Activated T-cell treated with anti-CD3 and anti-CD28 coated beads, Interleukin-2, amount 50 U/mL, for 4 hours (primary cell): ENCODE measurements around the gene RAD51B. TPM values are rescaled to one million over a fixed set of nuclear protein-coding genes. Genes with fewer than 3 reads are reported as not detected.

ENCODE experiments used
- ATAC-seq, 2 donors: fragments of 200-7000 bp; cut with Tn5 transposase; one replicate each; pipeline ENCODE4 v1.10.0; 2021
- DNase-seq: peaks from one replicate; pipeline ENCODE4 v3.0.0-alpha.2; 2020
- H3K27me3 Mint-ChIP-seq: one replicate; pipeline ENCODE4 v1.8.0; 2021; ENCODE audit warnings: low read depth, mixed read lengths
- H3K36me3 Mint-ChIP-seq: one replicate; pipeline ENCODE4 v1.8.0; 2022; ENCODE audit warnings: mixed read lengths; ENCODE audit not compliant: insufficient read depth
- H3K4me1 Mint-ChIP-seq: one replicate; pipeline ENCODE4 v1.8.0; 2021; ENCODE audit warnings: low read depth, mixed read lengths
- H3K4me3 Mint-ChIP-seq: one replicate; pipeline ENCODE4 v1.8.0; 2021; ENCODE audit warnings: mild to moderate bottlenecking, moderate library complexity, mixed read lengths
- H3K9me3 Mint-ChIP-seq: one replicate; pipeline ENCODE4 v1.8.0; 2021; ENCODE audit warnings: mixed read lengths
- total RNA-seq, 3 donors: library from RNA; stranded (reverse); gene quantifications; one replicate each; pipeline ENCODE4 v1.2.1, GENCODE V29; 2021

The RAD51B gene
- total RNA-seq, 3 donors from 2014 or later, result 10.6 to 16.1 (median 14.2) TPM

DNA sequence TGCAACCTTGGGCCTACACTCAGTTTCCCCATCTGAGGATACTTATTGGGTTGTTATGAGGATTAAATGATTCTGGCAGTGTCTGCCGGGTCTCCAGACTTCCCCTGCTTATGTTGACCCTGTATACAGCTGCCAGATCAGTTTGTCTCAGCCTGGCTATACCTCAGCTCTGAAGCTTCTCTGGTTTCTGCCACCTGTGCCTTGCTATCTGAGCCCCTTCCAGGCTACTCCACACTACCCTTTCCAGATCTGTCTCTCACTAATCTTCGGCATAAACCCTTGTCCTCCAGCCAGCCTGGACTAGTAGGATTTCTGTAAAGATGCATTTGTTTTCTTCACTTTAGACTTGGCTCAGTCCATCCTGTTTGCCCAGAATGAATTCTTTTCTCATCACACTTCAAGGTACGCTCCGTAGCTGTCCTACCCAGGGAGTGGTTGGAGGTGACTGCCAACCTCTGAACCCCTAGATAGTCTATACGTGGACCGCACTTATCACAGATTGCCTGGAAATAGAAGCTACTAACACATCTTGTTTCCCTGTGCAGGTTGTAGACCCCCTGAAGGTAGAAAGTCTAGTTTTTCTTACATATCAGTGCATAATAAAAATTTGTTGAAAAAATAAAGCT is 422.4 kb downstream of the RAD51B start:
- Mint-ChIP-seq H3K9me3 (no peaks in the 10 kb centered on the region), H3K36me3 (no peaks in the 10 kb centered on the region), H3K4me3 (no peak overlapping the region), H3K4me1 (peaks cover 3% of the 10 kb centered on the region), H3K27me3 (no peaks in the 10 kb centered on the region)
- DNase-seq (no peak), ATAC-seq (no peak)

DNA sequence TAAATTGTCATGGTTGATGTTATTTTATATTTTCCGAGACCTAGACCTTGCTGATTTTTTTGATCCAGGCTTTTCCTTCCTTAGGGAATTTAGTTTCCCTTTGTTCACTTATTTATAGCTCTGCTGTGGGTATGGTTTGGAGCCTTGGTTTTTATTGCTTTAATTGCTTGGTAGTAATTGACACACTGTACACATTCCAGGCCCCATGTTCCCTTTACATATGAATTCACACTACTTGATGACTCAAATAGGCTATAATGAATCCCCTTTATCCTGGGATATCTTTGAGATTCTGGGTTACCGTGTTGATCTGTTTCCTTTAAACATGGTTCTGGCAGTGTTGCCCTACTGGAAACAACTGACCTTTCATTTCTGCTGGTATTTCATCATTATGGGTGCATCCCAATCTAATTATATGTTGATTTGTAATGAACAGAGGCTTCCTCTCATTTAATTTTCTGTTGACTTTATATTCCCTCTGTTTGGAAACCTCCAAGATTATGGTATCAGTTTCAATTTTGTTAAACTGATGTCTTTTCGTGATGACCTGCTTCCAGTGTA is 424.0 kb downstream of the RAD51B start:
- H3K4me1 Mint-ChIP-seq, result peaks cover 8% of the 10 kb centered on the region
- no peaks in the 10 kb centered on the region for H3K27me3 Mint-ChIP-seq
- DNase-seq (no peak), ATAC-seq (no peak)
- no peak overlapping the region for H3K4me3 Mint-ChIP-seq
- H3K9me3 Mint-ChIP-seq, result no peaks in the 10 kb centered on the region
- no peaks in the 10 kb centered on the region for H3K36me3 Mint-ChIP-seq

DNA sequence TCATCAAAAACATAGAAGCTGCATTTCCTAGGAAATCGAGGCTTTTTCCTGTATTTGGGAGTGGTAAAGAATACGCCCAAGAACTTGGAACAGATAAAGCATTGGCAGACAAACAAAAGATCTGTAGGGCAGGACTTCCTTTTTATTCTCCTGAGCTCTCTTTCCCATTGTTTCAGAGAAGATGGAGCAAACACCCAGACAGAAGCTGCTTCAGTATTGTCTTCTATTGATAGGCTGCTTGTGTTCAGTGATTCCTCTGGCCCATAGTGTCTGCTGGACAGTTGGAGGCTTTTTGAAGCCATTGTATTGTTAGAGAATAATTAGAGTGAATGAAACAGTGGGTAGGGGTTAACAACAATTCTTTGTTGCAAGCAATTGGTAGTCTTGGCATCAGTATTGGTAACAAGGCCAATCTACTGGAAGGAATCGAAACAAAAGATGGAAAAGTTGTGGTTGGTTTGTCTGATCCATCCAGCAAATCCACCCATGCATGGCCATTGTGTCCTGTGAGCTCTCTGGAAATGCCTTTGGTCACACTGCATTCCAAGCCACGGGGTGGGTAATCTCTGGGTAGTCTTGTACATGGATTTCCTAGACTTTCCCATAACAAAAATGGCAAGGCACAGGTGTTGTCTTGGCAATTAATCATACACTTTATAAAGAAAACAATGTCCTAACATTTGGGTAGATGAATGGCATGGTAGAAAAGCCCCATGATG is 424.8 kb downstream of the RAD51B start:
- Mint-ChIP-seq H3K4me3 (no peak overlapping the region), H3K9me3 (no peaks in the 10 kb centered on the region), H3K36me3 (no peaks in the 10 kb centered on the region), H3K27me3 (no peaks in the 10 kb centered on the region), H3K4me1 (peaks cover 13% of the 10 kb centered on the region)
- no peak for ATAC-seq
- no peak for DNase-seq

DNA sequence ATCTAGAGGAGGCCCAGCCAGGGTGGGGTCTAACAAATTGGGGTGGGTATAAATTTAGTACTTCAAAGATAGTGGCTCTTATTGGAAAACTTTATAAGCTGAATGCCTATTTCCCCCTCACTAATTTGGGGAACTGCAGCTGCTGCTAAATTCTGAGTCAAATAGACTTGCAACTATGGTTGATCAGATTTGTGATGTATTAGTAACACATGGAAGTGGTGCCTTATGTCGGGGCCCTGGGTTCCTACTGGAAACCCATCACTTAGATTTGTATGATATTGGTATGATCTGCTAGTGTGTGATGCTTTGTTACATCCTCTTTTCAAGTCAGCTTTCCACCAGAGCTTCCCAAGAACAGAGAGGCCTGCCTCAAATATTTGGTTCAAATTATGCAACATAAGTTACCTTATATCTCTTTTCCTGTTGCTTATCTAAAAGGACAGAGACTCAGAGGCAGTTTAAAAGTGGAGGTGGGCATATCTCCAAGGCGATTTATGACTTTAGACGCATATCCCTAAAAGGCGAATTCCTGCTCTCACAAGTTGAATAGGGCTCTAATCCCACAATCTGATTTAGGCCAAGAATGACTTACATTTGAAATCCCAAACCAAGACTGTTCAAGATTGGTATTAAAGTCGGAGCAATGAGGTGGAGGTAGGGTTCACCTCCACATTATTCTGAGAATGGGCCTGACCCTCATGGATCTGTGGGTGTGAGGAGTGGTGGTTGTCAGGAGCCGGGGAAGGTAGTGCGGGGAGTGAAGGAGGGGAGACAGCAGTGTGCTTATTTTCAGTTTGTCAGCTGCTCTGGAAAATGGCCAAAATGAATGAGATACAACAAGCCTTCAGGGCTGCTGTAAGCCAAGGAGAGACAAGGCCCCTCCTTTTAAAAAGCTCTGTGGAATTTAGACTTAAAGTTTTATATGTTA is 425.8 kb downstream of the RAD51B start:
- ATAC-seq, result no peak

DNA sequence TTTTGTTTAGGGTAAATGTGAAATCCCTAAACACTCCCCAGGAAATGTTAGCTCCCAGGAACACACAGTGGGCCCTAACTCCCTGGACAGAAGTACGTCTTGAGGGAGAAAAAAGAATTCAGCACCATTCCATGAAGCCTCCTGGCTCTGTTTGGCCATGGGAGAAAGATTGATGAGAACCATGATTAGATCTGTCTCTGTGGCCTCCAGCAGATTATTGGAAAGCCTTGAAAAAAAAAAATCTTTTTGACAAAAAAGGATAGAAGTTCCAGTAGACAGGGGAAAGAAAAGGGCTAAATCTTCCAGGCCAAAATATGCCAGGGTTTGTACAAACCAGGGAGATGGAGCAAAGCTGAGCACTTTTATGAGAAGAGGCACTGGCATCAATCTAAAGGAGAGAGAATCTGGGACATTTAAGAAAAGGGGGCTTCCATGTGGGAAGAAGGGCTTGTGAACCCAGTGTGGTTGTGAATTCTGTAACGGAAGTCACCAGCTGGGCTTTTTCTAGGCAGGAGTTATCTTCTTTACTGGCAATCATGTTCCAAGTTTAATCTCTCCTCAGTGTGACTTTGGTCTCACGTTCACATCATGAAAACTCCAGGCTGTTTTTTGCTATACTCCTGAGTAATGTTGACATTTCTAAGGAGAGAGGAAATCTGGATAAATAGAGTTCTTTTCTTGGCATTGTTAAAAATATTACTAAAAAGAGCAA is 426.7 kb downstream of the RAD51B start:
- Mint-ChIP-seq H3K4me1 (peaks cover 29% of the 10 kb centered on the region), H3K4me3 (no peak overlapping the region), H3K9me3 (no peaks in the 10 kb centered on the region), H3K36me3 (no peaks in the 10 kb centered on the region), H3K27me3 (no peaks in the 10 kb centered on the region)
- ATAC-seq (no peak), DNase-seq (no peak)

More for the DNA sequence above, 425.8 kb downstream of the RAD51B start:
- Mint-ChIP-seq H3K4me1 (peaks cover 21% of the 10 kb centered on the region), H3K36me3 (no peaks in the 10 kb centered on the region), H3K27me3 (no peaks in the 10 kb centered on the region), H3K4me3 (no peak overlapping the region), H3K9me3 (no peaks in the 10 kb centered on the region)
- no peak for DNase-seq

DNA sequence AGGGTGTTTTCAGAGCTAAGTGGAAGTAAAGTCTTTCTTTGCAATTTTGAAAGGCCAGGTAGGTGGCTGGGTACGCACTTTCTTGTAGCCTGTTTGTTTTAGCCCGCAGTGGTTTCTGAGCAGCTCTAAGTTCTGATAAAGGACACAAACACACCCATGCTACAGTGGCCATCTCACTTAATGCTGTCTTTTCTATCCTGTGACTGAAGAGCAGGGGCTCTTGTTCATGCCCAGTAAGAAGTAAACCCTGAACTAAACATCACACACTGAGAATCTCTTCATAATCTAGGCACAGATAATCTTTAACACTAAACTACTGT is 427.2 kb downstream of the RAD51B start:
- no peaks in the 10 kb centered on the region for H3K9me3 Mint-ChIP-seq
- H3K36me3 Mint-ChIP-seq, result no peaks in the 10 kb centered on the region
- H3K4me1 Mint-ChIP-seq, result peaks cover 34% of the 10 kb centered on the region
- DNase-seq (no peak), ATAC-seq (no peak)
- no peak overlapping the region for H3K4me3 Mint-ChIP-seq
- no peaks in the 10 kb centered on the region for H3K27me3 Mint-ChIP-seq

DNA sequence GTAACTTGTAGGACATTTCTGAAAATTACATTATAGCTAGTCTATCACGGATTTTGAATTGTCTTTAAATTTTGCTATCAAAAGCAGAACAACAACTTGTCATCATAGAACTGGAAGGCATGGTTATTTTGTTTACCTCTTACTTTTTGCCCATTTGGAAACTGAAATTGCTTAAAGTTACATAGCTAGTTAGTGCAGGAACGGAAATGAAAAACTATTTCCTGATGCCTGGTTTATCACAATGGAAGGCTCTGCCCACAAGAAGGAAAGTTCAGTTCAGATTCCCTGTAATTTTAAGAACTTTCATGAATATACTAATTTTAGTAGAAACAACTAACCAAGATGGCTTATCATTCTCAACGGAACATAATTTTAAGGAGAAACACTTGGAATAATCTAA is 427.7 kb downstream of the RAD51B start:
- Mint-ChIP-seq H3K36me3 (no peaks in the 10 kb centered on the region), H3K9me3 (no peaks in the 10 kb centered on the region), H3K4me1 (peaks cover 37% of the 10 kb centered on the region), H3K27me3 (no peaks in the 10 kb centered on the region), H3K4me3 (no peak overlapping the region)
- ATAC-seq, result no peak
- DNase-seq, result no peak

DNA sequence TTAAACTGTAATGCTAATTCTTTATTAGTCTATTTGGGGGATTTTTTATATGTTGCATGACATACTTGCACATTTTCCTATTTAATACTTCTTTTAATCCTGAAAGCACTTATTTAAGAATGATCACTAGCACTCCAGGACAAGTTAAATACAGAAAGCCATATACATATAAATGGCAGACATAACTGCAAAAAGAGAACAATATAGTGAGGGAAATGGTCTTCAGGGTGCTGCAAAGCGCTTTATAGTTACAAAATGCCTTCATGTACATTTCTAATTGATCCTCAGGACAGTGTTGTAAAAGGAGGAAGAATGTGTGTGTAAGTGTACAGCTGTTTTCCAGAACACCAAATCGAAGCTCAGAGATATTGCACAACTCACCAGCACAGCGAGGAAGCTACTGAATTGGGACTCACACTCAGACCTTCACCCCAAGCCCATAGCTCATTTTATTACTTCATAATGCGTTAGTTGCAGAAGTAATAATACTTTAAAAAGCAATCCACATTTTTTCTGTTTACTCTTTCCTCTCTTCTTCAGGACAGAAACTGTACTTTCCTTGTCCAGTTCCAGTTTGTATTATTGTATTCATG is 428.2 kb downstream of the RAD51B start:
- Mint-ChIP-seq H3K4me3 (no peak overlapping the region), H3K36me3 (no peaks in the 10 kb centered on the region), H3K4me1 (peaks cover 38% of the 10 kb centered on the region), H3K9me3 (no peaks in the 10 kb centered on the region), H3K27me3 (no peaks in the 10 kb centered on the region)
- ATAC-seq, result no peak
- no peak for DNase-seq

DNA sequence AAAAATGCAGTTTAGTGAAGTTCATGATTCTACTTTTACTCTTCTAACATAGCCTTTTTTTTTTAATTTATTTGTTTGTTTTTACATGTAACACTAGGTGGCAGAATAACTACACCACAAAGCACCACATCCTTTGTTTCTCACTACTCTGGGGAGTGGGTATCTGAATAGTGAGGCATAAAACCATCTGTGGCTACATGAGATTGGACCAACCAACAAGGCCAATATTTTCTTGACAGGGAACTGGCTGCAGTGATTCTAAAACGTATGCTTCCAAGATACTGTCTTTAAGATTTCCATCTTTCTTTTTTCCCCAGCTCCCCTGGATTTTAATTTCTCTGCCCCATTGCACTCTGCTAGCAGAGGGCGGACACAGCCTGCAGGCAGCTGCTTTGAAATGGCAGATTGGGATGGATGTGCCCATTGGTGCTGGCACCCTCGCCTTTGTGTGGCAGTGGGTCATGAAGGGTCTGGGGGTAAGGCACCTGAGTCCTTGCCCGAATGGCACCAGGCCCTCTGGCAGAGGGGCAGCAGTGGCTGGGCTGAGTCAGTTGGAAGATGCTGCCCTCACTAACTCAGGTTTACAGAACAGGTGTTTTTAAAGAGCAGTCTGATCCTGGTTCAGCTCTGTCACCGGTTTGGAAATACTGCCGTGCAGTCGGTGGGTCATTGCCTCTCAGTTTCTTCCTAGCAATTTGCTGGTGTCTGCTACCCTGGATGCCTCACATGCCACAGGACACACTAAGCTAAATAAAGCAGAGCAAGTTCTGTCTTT is 429.1 kb downstream of the RAD51B start:
- peaks cover 38% of the 10 kb centered on the region for H3K4me1 Mint-ChIP-seq
- no peaks in the 10 kb centered on the region for H3K27me3 Mint-ChIP-seq
- DNase-seq, result no peak
- H3K4me3 Mint-ChIP-seq, result no peak overlapping the region
- ATAC-seq, result peak; percentile 52 to 59
- no peaks in the 10 kb centered on the region for H3K9me3 Mint-ChIP-seq
- H3K36me3 Mint-ChIP-seq, result no peaks in the 10 kb centered on the region

DNA sequence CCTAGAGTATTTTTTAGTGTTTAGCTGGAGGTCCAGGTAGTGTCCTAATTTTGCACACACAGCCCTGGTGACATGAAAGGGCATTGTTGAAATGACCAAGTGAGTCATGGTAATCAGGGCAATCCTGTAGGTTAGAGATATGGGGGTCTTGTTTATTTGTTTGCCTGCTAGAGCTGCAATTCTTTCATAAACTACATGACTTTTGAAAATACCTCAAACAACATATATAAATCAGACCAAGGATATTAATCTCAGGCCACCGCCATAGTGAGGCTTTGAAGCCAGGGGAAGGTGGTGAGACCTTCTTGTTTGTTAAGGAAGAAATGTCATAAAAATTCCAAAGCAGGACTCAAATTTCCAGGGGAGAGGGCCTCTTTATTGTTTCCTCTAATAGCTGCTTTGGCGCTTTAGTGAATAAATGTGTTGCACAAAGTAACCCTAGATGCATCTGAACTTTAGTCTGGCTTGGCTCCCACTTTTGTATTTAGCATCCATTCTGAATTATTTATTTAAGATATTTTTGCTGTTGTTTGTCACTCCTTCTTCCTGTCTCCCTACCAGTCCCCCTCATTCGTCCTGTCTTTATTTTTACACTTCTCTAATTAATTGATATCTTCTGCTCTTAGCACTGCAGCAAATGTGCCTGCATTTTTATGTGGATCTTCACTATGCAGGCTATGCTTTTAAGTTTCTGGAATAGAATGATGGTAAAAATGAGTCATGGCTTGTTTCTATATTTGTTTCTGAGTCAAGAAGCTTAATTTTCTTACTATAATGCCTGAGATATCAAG is 430.3 kb downstream of the RAD51B start:
- DNase-seq (no peak), ATAC-seq (peak; percentile 38 to 42)
- Mint-ChIP-seq H3K4me3 (no peak overlapping the region), H3K9me3 (no peaks in the 10 kb centered on the region), H3K27me3 (no peaks in the 10 kb centered on the region), H3K4me1 (peaks cover 41% of the 10 kb centered on the region), H3K36me3 (no peaks in the 10 kb centered on the region)

DNA sequence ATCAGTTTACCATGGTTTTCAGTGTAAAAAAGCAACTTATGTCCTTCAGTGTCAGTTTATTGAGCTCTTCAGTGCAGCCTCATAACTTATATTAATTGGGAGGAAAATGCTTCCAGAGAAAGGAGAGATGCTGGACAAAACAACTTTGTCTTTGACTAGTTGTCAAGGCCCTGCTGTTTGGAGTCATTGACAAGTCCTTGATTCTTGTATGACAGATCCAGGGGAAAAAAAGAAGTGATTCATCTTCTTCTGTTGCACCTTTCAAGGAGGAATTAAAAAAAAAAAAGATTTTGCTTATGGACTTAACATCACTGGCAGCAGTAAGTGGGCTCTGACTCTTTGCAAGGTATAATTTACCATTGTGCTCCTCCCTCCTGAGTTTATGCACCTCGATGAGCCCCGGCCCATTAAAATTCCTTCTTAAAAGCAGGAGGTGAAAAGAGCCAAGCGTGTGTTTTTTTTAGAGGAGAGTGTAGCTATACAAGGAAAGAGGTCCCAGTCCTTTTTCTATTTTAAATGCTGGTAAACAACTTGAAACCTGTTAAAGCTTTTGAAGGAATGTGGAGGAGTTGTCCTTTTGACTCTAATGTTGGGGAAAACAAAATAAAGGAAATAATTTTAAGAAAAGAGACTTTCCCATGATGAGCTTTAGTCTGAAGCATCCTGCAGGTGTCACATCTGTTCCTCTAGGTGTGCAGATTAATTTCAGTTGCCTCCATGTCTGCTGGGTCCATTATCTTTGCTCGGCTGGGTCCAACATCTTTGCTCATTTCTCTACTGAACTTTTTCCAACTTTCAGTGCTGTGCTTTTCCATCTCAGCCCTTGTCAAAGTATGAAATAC is 431.6 kb downstream of the RAD51B start:
- DNase-seq, result no peak
- Mint-ChIP-seq H3K4me1 (peaks cover 54% of the 10 kb centered on the region), H3K9me3 (no peaks in the 10 kb centered on the region), H3K4me3 (no peak overlapping the region), H3K36me3 (no peaks in the 10 kb centered on the region), H3K27me3 (no peaks in the 10 kb centered on the region)
- ATAC-seq, result no peak

DNA sequence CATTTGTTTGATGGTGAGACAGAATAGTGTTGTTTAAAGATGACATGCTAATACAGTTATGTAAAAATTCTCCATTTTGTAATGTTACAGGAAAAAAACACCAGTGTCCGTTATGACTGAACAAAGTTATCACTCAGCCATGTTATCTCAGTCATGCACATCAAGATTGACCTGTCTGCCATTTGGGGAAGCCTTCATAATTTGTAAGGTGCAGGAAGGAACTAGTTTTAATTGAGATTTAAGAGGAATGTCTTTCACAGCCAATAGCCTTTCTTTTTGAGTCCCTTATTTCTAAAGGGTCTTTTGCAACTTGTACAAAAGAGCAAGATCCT is 432.2 kb downstream of the RAD51B start:
- no peak for DNase-seq
- peaks cover 59% of the 10 kb centered on the region for H3K4me1 Mint-ChIP-seq
- no peak overlapping the region for H3K4me3 Mint-ChIP-seq
- ATAC-seq, result no peak
- no peaks in the 10 kb centered on the region for H3K36me3 Mint-ChIP-seq
- no peaks in the 10 kb centered on the region for H3K27me3 Mint-ChIP-seq
- H3K9me3 Mint-ChIP-seq, result no peaks in the 10 kb centered on the region
